ENCODE results near the gene SPATS1.

SPATS1 gene

GRCh38 chr6:44390158-44390683 lies 47.8 kb downstream of the SPATS1 start:
- no peak for DNase-seq
